ENCODE results near the gene RHOF.
"Not testable (repeated sequence)": the region's sequence is repeated elsewhere in the genome, so short reads cannot be mapped to it uniquely, and the experiment has no call there.

Gene RHOF

DNA sequence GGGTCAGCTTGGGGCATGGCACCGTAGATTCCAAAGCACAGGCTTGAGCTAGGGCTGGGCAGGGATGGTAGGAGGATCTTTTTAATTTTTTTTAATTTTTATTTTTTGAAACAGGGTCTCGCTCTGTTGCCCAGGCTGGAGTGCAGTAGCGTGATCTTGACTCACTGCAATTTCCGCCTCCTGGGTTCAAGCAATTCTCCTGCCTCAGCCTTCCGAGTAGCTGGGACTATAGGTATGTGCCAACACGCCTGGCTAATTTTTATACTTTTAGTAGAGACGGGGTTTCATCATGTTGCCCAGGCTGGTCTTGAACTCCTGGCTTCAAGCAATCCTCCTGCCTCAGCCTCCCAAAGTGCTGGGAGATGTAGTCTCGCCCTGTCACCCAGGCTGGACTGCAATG, 2.7 kb downstream of the RHOF start:
- not testable (repeated sequence) for DNase-seq

GRCh38 chr12:121789800-121790728, 3.4 kb downstream of the RHOF start:
- peak; percentile 94 for DNase-seq

DNA sequence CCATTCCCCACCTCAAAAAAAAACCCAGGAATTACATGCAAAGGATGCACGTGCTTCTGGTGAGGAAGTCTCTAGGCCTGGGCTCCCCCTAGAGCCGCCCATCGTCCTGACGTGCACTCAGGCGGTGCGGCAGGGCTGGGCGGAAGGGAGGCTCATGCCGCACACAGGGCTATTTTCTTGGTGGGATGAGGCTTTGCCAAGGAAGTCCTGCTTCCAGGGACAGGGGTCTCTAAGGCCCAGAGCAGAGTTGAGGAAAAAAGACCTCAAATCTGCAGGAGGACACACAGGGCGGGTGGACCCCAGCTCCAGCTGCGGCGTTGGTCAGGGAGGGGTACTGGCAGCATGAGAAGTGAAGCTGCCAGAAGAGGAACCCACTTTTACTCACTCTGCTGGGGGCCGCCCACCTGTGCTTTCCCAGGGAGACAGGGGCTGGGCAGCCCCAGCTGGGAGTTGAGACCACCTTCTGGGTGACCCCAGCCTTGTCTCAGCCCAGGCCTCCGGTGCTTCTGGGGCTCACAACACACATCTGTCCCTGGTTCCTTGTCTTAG, 4.2 kb downstream of the RHOF start:
- DNase-seq = peak; percentile 43

- DNase-seq = no peak
These were observed 5.2 kb downstream of the RHOF start for GRCh38 chr12:121788176-121788818.

- no peak for DNase-seq
These were observed 6.1 kb downstream of the RHOF start for GRCh38 chr12:121787063-121788025.

GRCh38 chr12:121786440-121786825, 7.1 kb downstream of the RHOF start:
- DNase-seq = no peak

DNA sequence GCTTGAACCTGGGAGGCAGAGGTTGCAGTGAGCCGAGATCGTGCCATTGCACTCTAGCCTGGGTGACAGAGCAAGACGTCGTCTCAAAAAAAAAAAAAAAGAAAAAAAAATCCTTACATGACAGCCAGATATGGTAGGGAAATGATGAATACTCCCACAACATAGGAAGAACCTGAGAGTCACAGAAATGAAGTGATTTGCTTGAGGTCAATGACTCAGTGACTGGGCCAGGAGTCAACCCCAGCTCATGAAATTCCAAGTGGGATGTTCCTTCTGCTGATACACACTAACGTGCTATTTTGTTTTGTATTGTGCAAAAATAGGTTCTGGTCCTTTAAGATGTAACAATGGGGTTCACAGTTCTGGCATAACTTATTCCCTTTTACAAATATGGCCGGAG, 9.0 kb downstream of the RHOF start:
- no peak for DNase-seq

GRCh38 chr12:121783766-121784165, 9.7 kb downstream of the RHOF start:
- no peak for DNase-seq

- no peak for DNase-seq
These were observed 11.2 kb downstream of the RHOF start for GRCh38 chr12:121781998-121782979.

DNA sequence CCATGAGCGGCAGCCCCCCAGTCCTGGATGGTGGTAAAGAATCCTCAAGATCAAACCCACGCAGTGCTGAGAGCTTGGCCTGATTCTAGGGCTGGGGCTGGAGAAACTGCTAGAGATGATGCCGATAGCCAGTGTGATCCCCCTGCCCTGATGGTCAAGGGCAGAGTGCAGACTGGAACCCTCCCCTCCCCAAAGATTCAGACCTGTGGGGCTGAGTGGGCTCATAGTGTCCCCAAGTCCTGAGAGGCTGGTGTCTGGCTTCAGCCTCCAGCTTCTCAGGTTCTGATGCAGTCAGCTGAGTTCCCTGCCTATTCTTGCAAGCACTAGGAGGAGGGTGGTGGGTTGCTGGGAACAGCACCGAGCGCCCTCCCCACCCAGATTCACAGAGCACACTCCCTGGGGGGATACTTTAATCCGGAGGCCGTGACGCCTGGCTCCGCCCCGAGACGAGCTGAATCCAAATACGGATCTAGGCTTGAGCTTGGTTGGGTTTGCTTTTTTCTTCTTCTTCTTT, 11.9 kb downstream of the RHOF start:
- no peak for DNase-seq

- no peak for DNase-seq
These were observed 13.1 kb downstream of the RHOF start for GRCh38 chr12:121780429-121780828.

DNA sequence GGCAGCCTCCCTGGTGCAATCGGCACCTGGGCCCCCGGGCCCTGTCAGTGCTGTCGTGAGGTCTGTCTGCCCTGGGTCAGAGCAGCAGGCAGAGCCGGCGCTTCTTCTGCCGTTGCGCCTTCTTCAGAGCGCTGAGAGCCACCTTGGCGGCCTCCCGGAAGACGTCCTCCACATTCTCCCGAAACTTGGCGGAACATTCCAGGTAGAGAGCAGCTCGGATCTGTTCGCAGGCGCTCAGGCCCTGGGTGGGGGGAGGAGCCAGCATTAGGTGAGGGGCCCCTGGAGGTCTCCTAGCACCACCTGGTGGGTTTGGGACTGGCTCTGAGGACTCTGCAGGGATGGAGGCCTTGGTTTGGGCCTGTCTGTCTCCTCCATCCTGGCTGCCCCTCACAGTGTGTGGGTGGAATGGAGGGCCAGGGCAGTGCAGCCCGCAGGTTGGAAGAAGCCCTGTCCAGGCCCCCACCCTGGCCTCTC, 14.0 kb downstream of the RHOF start:
- DNase-seq = no peak

DNA sequence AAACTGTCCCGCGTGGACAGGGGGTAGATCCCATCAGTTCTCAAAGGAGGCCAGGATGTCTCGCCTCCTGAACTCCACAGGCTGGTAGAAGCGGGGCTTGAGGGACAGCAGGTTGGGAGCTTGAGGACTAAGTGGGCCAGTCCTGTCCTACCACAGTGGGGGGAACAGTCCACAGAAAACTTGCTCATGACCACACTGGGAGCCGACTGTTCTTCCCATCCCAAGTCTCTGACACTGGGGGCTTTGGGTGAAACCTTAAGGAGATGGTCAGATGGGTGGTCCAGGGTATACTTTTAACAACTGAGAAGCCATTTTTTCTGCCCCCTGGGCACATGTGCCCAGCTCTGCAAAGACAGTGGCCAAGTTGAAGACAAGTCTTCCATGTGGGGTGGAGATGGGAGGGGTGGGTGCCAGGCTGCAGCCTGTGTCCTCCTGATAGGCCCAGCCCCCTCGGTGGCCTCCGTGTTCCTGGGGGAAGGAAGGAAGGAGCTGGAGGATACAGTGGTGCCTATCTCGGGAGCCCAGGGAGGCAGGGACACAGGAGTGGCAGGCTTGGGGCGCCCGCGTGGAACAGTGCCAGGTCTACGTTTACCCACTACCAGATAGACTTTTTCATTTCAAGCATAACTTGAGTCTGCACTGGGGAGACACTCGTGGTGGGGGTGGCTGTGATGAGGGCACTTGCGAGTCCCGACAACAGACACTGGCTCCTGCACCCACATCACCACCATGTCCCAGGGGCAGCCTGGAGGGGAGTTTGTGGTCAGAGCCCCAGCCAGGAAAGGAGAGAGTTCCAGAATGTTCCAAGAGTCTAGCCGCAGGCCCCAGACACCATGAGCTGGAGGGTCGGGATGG, 14.7 kb downstream of the RHOF start:
- DNase-seq = no peak

DNA sequence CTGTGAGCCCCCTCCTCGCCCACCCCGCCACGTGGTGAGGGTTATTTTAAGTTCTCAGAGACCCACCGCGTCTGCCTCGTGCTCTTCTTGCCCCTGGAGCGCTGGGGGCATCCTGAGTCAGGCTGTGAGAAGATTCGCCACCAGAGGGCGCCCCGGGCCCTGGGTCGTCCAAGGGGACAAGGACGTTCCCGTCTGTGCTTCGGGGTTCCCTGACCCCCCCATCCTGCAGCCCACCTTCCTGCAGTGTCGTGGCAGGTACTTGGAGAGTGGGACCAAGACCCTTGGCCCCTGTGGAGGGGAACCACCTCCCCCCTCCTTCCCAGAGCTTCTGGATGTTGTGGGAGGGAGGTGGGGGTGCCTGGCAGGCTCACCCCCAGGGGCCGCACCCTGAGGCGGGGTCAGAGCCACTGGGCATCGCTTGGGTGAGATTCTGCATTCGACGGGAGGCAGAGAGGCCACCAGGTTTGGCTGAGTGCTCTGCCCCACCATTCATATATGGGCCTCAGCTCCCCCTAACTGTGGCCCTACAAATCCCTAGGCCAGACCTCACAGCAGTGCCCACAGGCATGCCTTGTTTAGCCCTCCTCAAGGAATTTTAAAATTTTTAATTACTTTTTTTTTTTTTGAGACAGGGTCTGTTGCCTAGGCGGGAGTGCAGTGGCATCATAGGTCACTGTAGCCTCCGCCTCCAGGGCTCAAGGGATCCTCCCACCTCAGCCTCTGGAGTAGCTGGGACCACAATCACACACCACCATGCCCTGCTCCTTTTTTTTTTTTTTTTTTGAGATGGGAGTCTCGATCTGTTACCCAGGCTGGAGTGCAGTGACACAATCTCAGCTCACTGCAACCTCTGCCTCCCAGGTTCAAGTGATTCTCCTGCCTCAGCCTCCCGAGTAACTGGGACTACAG, 17.0 kb downstream of the RHOF start:
- DNase-seq = peak; percentile 62

DNA sequence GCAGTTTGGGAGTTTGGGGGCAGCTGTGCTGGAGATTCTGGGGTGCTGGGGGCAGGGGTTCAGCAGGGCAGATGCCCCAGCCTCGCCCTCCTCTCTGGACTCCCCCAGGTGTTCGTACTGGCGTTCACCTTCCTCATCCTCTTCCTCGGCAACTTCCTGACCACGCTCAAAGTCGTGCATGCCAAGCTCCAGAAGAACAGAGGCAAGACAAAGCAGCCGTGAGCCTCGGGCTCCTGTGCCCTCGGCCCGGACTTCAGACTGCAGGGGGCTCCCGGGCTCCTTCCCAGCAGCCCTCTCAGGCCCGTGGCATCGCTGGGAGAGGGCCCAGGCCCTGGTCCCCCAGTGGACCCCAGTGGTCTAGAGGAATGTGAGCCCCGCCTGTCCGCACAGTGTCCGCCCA, 18.0 kb downstream of the RHOF start:
- no peak for DNase-seq

- no peak for DNase-seq
These were observed 18.5 kb downstream of the RHOF start for GRCh38 chr12:121774968-121775474.

DNA sequence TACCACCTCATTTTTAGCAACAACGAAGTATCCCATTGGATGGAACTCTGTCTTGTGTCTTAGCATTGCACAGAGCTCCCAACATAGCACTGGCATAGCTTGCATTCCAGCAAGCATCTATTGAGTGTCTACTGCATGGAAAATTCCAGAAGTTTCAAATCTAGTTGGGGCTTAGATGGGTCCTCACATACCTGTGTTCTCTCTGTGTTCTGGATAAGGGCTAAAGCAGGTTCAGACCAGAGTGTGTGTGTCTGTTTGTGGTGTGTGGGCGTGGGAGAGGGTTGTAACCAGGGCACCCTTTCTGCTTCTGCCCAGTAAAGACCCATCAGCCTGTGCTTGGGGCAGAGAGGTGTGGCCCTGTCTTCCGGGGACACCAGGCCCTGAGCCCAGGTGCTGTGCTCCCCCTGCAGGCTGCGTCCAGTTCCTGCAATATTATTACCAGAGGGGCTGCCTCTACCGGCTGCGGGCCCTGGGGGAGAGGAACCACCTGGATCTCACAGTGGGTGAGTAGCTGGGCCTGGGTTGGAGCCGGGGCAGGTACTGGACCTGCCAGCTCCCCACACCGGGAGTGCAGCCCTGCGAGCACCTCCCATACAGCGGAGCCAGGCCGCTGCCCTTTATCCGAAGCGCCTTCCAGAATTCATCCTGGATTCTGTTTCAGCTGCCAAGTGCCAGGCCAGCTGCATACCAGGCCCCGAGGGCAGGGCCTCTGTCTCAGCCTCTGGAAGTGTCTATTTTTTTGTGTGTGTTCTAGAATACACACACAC, 20.3 kb downstream of the RHOF start:
- DNase-seq = peak; percentile 12

Data from GDM1 (cell line).